GM06990 (cell line): Measurements from ENCODE around the gene MS4A3.
A peak's percentile ranks its signal among the peaks of the same experiment; 100 is the strongest.
"Not testable (repeated sequence)": the region's sequence is repeated elsewhere in the genome, so short reads cannot be mapped to it uniquely, and the experiment has no call there.

Experiments used
- DNase-seq: peaks from one replicate; pipeline ENCODE4 v3.0.0-alpha.2; 2011; ENCODE audit not compliant: insufficient read length; ENCODE audit errors: extremely low read depth
- H3K27me3 ChIP-seq: replicated peaks from 2 replicates; pipeline ENCODE4 v1.6.0; 2011; ENCODE audit warnings: low read length; ENCODE audit not compliant: control insufficient read depth, insufficient read depth
- H3K36me3 ChIP-seq: 2 replicates; pipeline ENCODE4 v1.5.1; 2011; ENCODE audit warnings: low read length; ENCODE audit not compliant: control insufficient read depth, insufficient read depth
- H3K4me3 ChIP-seq: replicated peaks from 2 replicates; pipeline ENCODE4 v1.5.1; 2011; ENCODE audit warnings: low read depth, mild to moderate bottlenecking, control low read depth, low read length
- TF ChIP-seq, protein P1 (sequence below): IDR thresholded peaks from 2 replicates; pipeline ENCODE4 v1.5.1; 2011; ENCODE audit warnings: low read length, control low read depth, mild to moderate bottlenecking, inconsistent platforms; ENCODE audit not compliant: insufficient read depth, poor library complexity, severe bottlenecking

MS4A3 gene

DNA sequence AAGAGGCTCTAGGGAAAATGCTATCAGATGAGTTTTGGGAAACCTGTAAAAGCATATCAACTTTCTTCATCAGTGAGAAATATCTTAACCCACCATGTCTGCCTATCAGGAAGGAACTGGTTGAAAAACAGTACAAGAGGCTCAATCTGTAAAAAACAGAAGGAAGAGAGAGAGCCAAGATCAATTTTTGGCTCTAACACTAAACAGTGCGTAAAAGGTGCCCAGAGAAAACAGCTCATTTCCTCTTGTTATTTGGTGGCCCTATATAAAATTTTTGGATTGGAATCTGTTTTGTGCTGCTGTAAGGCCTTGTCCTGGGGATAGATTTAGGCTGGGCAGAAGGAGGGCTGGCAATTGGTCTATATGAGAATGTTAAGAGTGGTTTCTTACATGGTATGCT is 44.1 kb downstream of the MS4A3 start:
- TF ChIP-seq, protein P1, sequence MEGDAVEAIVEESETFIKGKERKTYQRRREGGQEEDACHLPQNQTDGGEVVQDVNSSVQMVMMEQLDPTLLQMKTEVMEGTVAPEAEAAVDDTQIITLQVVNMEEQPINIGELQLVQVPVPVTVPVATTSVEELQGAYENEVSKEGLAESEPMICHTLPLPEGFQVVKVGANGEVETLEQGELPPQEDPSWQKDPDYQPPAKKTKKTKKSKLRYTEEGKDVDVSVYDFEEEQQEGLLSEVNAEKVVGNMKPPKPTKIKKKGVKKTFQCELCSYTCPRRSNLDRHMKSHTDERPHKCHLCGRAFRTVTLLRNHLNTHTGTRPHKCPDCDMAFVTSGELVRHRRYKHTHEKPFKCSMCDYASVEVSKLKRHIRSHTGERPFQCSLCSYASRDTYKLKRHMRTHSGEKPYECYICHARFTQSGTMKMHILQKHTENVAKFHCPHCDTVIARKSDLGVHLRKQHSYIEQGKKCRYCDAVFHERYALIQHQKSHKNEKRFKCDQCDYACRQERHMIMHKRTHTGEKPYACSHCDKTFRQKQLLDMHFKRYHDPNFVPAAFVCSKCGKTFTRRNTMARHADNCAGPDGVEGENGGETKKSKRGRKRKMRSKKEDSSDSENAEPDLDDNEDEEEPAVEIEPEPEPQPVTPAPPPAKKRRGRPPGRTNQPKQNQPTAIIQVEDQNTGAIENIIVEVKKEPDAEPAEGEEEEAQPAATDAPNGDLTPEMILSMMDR, result no peak
- Histone ChIP-seq H3K36me3 (no peaks in the 10 kb centered on the region), H3K4me3 (no peak overlapping the region), H3K27me3 (no peaks in the 10 kb centered on the region)
- no peak for DNase-seq

DNA sequence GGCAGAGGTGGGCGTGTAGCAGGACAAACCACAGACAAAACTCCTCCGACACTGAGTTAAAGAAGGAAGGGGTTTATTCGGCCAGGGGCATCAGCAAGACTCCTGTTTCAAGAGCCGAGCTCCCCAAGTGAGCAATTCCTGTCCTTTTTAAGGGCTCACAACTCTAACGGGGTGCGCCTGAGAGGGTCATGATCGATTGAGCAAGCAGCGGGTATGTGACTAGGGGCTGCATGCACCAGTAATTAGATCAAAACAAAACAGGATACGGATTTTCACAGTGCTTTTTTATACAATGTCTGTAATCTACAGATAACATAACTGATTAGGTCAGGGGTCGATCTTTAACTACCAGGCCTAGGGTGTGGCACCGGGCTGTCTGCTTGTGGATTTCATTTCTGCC is 44.9 kb downstream of the MS4A3 start:
- not testable (repeated sequence) for H3K36me3 ChIP-seq, DNase-seq, H3K27me3 ChIP-seq, H3K4me3 ChIP-seq

DNA sequence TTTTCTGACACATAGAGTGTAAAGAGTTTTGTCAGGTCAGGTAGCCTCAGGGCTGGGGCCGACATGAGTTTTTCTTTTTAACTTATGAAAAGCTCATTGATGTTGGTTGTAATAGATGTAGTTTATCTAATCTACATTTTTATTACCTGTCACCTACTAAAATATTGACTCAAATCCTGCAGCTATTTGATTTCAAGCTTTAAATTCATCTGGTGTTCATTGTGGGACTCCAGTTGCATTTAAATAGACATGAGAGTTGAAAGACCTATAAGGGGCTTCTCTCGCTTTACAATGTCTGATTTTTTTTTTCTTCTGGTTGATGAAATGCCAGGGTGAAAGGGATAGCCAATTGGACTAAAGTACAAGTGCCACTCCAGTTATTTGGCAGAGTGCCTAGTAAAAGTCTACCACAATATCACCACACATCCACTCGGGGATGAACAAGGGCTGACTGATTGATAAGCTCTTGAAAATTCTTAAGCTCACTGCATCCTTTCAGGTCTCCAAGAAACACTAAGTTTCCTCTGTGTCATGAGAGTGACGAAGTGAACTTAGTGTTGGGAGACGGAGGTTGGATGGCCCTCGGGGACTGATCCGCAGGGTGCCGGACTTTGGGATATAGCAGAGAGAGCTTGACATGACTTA is 48.1 kb downstream of the MS4A3 start:
- H3K27me3 ChIP-seq, H3K4me3 ChIP-seq, H3K36me3 ChIP-seq, DNase-seq: not testable (repeated sequence)

DNA sequence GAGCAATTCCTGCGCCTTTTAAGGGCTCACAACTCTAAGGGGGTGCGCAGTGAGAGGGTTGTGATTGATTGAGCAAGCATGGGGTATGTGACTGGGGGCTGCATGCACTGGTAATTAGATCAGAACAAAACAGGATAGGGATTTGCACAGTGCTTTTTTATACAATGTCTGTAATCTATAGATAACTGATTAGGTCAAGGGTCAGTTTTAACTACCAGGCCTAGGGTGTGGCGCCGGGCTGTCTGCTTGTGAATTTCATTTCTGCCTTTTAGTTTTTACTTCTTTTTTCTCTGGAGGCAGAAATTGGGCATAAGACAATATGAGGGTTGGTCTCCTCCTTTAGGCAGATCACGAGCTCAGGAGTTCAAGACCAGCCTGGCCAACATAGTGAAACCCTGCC is 52.2 kb downstream of the MS4A3 start:
- DNase-seq, H3K4me3 ChIP-seq, H3K27me3 ChIP-seq, H3K36me3 ChIP-seq: not testable (repeated sequence)

DNA sequence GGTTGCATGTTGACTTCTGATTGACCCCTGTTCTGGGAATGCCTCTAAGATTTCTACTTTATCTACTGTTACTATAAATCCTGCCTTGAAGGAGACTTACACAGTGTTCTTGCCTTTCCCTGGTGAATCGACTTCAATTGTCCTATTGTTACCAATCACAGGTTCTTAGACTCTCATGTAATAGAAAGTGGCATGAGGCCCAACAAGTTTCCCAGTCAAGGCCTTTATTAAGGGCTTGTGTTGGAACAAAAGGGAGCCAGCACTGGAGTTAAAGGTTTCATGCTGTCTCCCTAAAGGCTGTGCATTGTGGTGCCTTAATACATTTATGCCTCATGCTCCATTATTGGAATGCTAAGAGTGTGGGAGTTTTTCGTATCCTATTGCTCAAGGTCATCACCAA is 55.3 kb downstream of the MS4A3 start:
- H3K36me3 ChIP-seq, result no peaks in the 10 kb centered on the region
- H3K27me3 ChIP-seq, result no peaks in the 10 kb centered on the region
- no peak for DNase-seq
- TF ChIP-seq, protein P1, result no peak
- H3K4me3 ChIP-seq, result no peak overlapping the region

DNA sequence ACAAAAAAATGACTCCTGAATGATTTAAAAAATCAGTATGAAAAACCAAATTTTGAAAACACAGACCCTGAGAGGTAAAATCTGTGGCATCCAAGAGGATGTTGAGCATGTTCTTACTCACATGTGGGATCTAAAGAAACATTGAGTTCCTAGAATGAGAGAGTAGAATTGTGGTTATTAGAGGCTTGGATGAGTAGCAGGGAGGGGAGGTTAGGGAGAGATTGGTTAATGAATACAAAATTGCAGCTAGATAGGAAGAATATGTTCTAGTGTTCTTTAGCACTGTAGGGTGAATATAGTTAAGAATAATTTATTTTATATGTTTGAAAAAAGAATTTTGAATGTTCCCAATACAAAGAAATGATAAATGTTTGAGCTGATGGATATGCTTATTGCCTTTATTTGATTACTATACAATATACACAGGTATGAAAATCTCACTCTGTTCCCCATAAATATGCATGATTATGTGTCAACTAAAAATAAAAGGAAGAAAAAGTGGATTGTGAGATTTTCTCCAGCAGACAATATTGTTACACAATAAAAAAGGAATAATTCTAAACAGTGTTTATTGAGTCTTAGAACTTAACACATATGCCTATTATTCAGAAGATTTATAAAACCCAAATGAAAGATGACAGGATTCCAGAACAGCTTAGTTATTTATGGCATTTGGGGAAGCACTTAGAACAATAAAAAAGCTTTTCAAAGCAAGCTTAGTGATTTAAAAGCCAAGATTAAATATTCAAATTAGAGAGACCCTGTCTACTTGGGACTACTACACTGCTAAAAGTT is 60.7 kb downstream of the MS4A3 start:
- Histone ChIP-seq H3K4me3 (no peak overlapping the region), H3K27me3 (no peaks in the 10 kb centered on the region), H3K36me3 (no peaks in the 10 kb centered on the region)
- TF ChIP-seq, protein P1, result no peak
- no peak for DNase-seq

DNA sequence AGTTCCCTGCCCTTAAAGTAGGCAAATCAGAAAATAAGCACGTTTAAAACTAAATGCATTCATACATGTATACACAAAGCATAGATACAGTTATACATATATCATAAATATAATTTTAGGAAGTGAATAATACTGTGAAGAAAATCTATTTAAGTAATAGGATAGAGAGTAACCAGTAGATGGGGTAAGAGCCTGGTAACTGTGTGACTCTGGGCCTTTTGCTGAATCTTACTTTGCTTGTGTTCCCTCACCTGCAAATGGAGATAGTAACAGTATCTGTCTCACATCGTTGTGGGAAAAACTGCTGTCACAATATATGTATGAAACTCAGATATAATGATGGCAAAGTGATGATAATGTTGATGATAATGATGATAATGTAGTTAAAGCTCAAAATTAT is 61.9 kb downstream of the MS4A3 start:
- TF ChIP-seq, protein P1, result peak; percentile 17
- no peak for DNase-seq

More for the DNA sequence above, 61.9 kb downstream of the MS4A3 start:
- no peaks in the 10 kb centered on the region for H3K27me3 ChIP-seq
- H3K4me3 ChIP-seq, result no peak overlapping the region
- no peaks in the 10 kb centered on the region for H3K36me3 ChIP-seq
